HepG2 (cell line): ENCODE results near the gene SAPCD1. TPM values are rescaled to one million over a fixed set of nuclear protein-coding genes. Genes with fewer than 3 reads are reported as not detected.

Experiments used
- CENPBD1 ChIP-seq: sonication (generic); formaldehyde crosslinking; IDR thresholded peaks from 2 replicates; pipeline ENCODE4 v1.8.0; 2022; ENCODE audit warnings: missing genetic modification reagents, low read depth, mild to moderate bottlenecking, borderline replicate concordance
- CSRNP1 ChIP-seq: sonication (generic); formaldehyde crosslinking; IDR thresholded peaks from 2 replicates; pipeline ENCODE4 v1.8.1; 2023; ENCODE audit warnings: mild to moderate bottlenecking, missing genetic modification reagents
- DNMT1 ChIP-seq: sonication (generic); formaldehyde crosslinking; IDR thresholded peaks from 2 replicates; pipeline ENCODE4 v1.5.1; 2020; ENCODE audit warnings: mild to moderate bottlenecking, missing genetic modification reagents
- ELF3 ChIP-seq: IDR thresholded peaks from 2 replicates; pipeline ENCODE4 v1.6.1; 2016; ENCODE audit warnings: missing genetic modification reagents, missing compliant biosample characterization
- FOXA3 ChIP-seq: IDR thresholded peaks from 2 replicates; pipeline ENCODE4 v1.6.1; 2016; ENCODE audit warnings: missing genetic modification reagents, missing compliant biosample characterization
- HDAC6 ChIP-seq: fragments of 200-600 bp; sonication (generic); IDR thresholded peaks from 2 replicates; pipeline ENCODE4 v1.7.0; 2017; ENCODE audit warnings: mild to moderate bottlenecking, antibody characterized with exemption, low read length, low read depth
- HINFP ChIP-seq: sonication (generic); formaldehyde crosslinking; IDR thresholded peaks from 2 replicates; pipeline ENCODE4 v1.4.0; 2020; ENCODE audit warnings: low read depth, mild to moderate bottlenecking, missing genetic modification reagents
- HMG20A ChIP-seq: IDR thresholded peaks from 2 replicates; pipeline ENCODE4 v1.6.1; 2016; ENCODE audit warnings: borderline replicate concordance
- JUN ChIP-seq: sonication (generic); formaldehyde crosslinking; IDR thresholded peaks from 2 replicates; pipeline ENCODE4 v1.4.0; 2020; ENCODE audit warnings: mild to moderate bottlenecking, missing genetic modification reagents
- MAF1 ChIP-seq: sonication (generic); formaldehyde crosslinking; IDR thresholded peaks from 2 replicates; pipeline ENCODE4 v1.5.0; 2020; ENCODE audit warnings: missing genetic modification reagents, borderline replicate concordance
- MIXL1 ChIP-seq: IDR thresholded peaks from 2 replicates; pipeline ENCODE4 v1.6.1; 2016
- NFIB ChIP-seq: sonication (generic); formaldehyde crosslinking; IDR thresholded peaks from 2 replicates; pipeline ENCODE4 v1.9.0; 2021; ENCODE audit warnings: missing genetic modification reagents, mild to moderate bottlenecking, borderline replicate concordance
- NR1H2 ChIP-seq: sonication (generic); formaldehyde crosslinking; IDR thresholded peaks from 2 replicates; pipeline ENCODE4 v1.8.1; 2022; ENCODE audit warnings: low read depth, missing genetic modification reagents, borderline replicate concordance
- RAD21 ChIP-seq: fragments of 450-650 bp; formaldehyde crosslinking; IDR thresholded peaks from 2 replicates; pipeline ENCODE4 v1.5.0; 2020; ENCODE audit warnings: mild to moderate bottlenecking
- RBAK ChIP-seq: sonication (generic); formaldehyde crosslinking; IDR thresholded peaks from 2 replicates; pipeline ENCODE4 v1.5.1; 2020; ENCODE audit warnings: mild to moderate bottlenecking, missing genetic modification reagents
- RBFOX2 ChIP-seq: fragments of 200-400 bp; formaldehyde crosslinking; IDR thresholded peaks from 2 replicates; pipeline ENCODE4 v1.6.1; 2017; ENCODE audit warnings: low read depth, mild to moderate bottlenecking, low read length
- REXO4 ChIP-seq: sonication (generic); formaldehyde crosslinking; IDR thresholded peaks from 2 replicates; pipeline ENCODE4 v1.8.0; 2022; ENCODE audit warnings: missing genetic modification reagents, mild to moderate bottlenecking, borderline replicate concordance
- TFAP4 ChIP-seq: sonication (generic); IDR thresholded peaks from 2 replicates; pipeline ENCODE4 v1.6.1; 2016; ENCODE audit warnings: low read depth, borderline replicate concordance
- ZBTB44 ChIP-seq: sonication (generic); formaldehyde crosslinking; IDR thresholded peaks from 2 replicates; pipeline ENCODE4 v1.4.0; 2020; ENCODE audit warnings: missing genetic modification reagents
- ZNF30 ChIP-seq: sonication (generic); formaldehyde crosslinking; IDR thresholded peaks from 2 replicates; pipeline ENCODE4 v1.5.0; 2020; ENCODE audit warnings: mild to moderate bottlenecking, missing genetic modification reagents
- ZNF468 ChIP-seq: sonication (generic); formaldehyde crosslinking; IDR thresholded peaks from 2 replicates; pipeline ENCODE4 v1.8.0; 2022; ENCODE audit warnings: mild to moderate bottlenecking, moderate library complexity, missing genetic modification reagents
- ZNF546 ChIP-seq: sonication (generic); formaldehyde crosslinking; conservative IDR thresholded peaks from 2 replicates; pipeline ENCODE4 v1.8.1; 2023; ENCODE audit warnings: mild to moderate bottlenecking, missing genetic modification reagents
- ZNF629 ChIP-seq: sonication (generic); formaldehyde crosslinking; conservative IDR thresholded peaks from 2 replicates; pipeline ENCODE4 v1.5.0; 2020; ENCODE audit warnings: missing genetic modification reagents
- ZNF724P ChIP-seq: sonication (generic); formaldehyde crosslinking; IDR thresholded peaks from 2 replicates; pipeline ENCODE4 v1.8.0; 2022; ENCODE audit warnings: missing genetic modification reagents, borderline replicate concordance
- polyA plus RNA-seq, 8 experiments: library from polyadenylated mRNA; depleted of rRNA in 3 of 8; stranded (reverse) in 7 of 8; unstranded in 1 of 8; fragments of >200 nt; fragmentation: Illumina TruSeq in 4 of 8; extraction: Trizol in 4 of 8; gene quantifications; 2 replicates each; pipeline versions ENCODE4 v1.2.1 to v1.2.3, GENCODE V29; 2011 to 2016; ENCODE audit warnings: low read depth in 4 of 8, missing spikeins in 1 of 8, mixed read lengths in 1 of 8; ENCODE audit not compliant: insufficient read depth in 1 of 8
- total RNA-seq, 5 experiments: library from RNA; depleted of rRNA; stranded (reverse); fragments of >200 nt; fragmentation: Illumina TruSeq; extraction: Trizol; gene quantifications; 2 replicates each; pipeline ENCODE4 v1.2.3, GENCODE V29; 2016; ENCODE audit warnings: low read depth in 1 of 5

The SAPCD1 gene
- total and polyA plus RNA-seq, 2 of the 13 experiments (the other 11 are each of a cell fraction or from before 2014, with no cell fraction given), result 2.5 to 3.9 TPM

- TF ChIP-seq MAF1 (CRISPR knock-in tag) (no peak), HMG20A (no peak), ZNF724P (CRISPR knock-in tag) (no peak), MIXL1 (CRISPR knock-in tag) (no peak), DNMT1 (peak; percentile 12; the same call in 1 of the 2 replicates), CENPBD1 (CRISPR knock-in tag) (no peak), CSRNP1 (CRISPR knock-in tag) (peak; percentile 80; the same call in 1 of the 2 replicates), HDAC6 (no peak), TFAP4 (peak; percentile 91; the same call in 1 of the 2 replicates), JUN (0 out of 2 replicates have a peak, but pooled peaks have one; percentile 24), ELF3 (CRISPR knock-in tag) (no peak; the same call in 1 of the 2 replicates), ZNF629 (CRISPR knock-in tag) (peak; percentile 18; the same call in 1 of the 2 replicates), ZBTB44 (CRISPR knock-in tag) (no peak), RBAK (CRISPR knock-in tag) (no peak), ZNF546 (CRISPR knock-in tag) (no peak), HINFP (no peak; the same call in 1 of the 2 replicates), FOXA3 (CRISPR knock-in tag) (peak; percentile 23; the same call in 1 of the 2 replicates), ZNF468 (CRISPR knock-in tag) (no peak), REXO4 (no peak), NR1H2 (CRISPR knock-in tag) (no peak), NFIB (CRISPR knock-in tag) (no peak; the same call in 1 of the 2 replicates), RBFOX2 (no peak), RAD21 (peak; percentile 99), ZNF30 (no peak)
These were observed 32.9 kb upstream of the SAPCD1 start (continued) for GRCh38 chr6:31729515-31729978.
